ENCODE measurements around the gene ZBED4. TPM values are rescaled to one million over a fixed set of nuclear protein-coding genes. Genes with fewer than 3 reads are reported as not detected.

ZBED4 gene
- total and polyA plus RNA-seq, 4 donors, result 2.1 to 10.3 (median 4.8) TPM

DNA sequence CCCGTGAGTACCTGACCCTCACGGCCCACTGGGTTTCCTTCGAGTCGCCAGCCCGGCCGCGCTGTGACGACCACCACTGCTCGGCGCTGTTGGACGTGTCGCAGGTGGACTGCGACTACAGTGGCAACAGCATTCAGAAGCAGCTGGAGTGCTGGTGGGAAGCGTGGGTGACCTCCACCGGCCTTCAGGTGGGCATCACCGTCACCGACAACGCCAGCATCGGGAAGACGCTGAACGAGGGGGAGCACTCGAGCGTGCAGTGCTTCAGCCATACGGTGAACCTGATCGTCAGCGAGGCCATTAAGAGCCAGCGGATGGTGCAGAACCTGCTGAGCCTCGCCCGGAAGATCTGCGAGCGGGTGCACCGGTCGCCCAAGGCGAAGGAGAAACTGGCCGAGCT is 32.2 kb downstream of the ZBED4 start:
- H3K36me3 ChIP-seq (ENCODE audit: control insufficient read depth in 4 of 4, insufficient read depth in 3 of 4, low read depth in 1 of 4, low read length in 3 of 4), result peaks cover 4 to 36% (median 20%) of the 10 kb centered on the region in 4 donors
- no peaks in the 10 kb centered on the region for H3K27me3 ChIP-seq (ENCODE audit: control insufficient read depth in 4 of 4, insufficient read depth in 4 of 4, low read length in 3 of 4)
- H3K9me3 ChIP-seq (ENCODE audit: control insufficient read depth in 4 of 4, low read length in 3 of 4), result no peaks in the 10 kb centered on the region
- H3K4me3 ChIP-seq (ENCODE audit: low read depth in 1 of 3, low read length in 3 of 3), result peak overlapping the region in 1 of 3 donors; percentile 9
- no peak for DNase-seq (ENCODE audit: low spot score)
- WGBS, result 98% methylated on average over 35 of the region's 35 CpGs
- H3K9ac ChIP-seq (ENCODE audit: low read depth in 1 of 2, low read length in 2 of 2), result no peak overlapping the region
- no peak overlapping the region for H3K27ac ChIP-seq (ENCODE audit: low read depth in 1 of 2, low read length in 2 of 2)
- H3K4me1 ChIP-seq (ENCODE audit: control insufficient read depth in 4 of 4, insufficient read depth in 4 of 4, low read length in 3 of 4), result no peaks in the 10 kb centered on the region
- TF ChIP-seq, protein P1, sequence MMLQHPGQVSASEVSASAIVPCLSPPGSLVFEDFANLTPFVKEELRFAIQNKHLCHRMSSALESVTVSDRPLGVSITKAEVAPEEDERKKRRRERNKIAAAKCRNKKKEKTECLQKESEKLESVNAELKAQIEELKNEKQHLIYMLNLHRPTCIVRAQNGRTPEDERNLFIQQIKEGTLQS (IDR thresholded peaks at IDR 0.05), result no peak
- no peak for TF ChIP-seq HNF4A (conservative IDR thresholded peaks at IDR 0.05)
- no peak for TF ChIP-seq NR2F2 (IDR thresholded peaks at IDR 0.05)
- TF ChIP-seq RAD21 (IDR thresholded peaks at IDR 0.05), result no peak
- TF ChIP-seq, protein P2, sequence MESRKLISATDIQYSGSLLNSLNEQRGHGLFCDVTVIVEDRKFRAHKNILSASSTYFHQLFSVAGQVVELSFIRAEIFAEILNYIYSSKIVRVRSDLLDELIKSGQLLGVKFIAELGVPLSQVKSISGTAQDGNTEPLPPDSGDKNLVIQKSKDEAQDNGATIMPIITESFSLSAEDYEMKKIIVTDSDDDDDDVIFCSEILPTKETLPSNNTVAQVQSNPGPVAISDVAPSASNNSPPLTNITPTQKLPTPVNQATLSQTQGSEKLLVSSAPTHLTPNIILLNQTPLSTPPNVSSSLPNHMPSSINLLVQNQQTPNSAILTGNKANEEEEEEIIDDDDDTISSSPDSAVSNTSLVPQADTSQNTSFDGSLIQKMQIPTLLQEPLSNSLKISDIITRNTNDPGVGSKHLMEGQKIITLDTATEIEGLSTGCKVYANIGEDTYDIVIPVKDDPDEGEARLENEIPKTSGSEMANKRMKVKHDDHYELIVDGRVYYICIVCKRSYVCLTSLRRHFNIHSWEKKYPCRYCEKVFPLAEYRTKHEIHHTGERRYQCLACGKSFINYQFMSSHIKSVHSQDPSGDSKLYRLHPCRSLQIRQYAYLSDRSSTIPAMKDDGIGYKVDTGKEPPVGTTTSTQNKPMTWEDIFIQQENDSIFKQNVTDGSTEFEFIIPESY (IDR thresholded peaks at IDR 0.05), result no peak
- TF ChIP-seq GABPA (IDR thresholded peaks at IDR 0.05 in 1 of 2, conservative IDR thresholded peaks at IDR 0.05 in 1 of 2), result no peak
- TF ChIP-seq HNF4G (IDR thresholded peaks at IDR 0.05), result no peak
- no peak for TF ChIP-seq JUND (IDR thresholded peaks at IDR 0.05)
- TF ChIP-seq FOXA2 (IDR thresholded peaks at IDR 0.05), result no peak
- TF ChIP-seq EGR1 (IDR thresholded peaks at IDR 0.05; ENCODE audit: low read depth in 2 of 2), result no peak
- TF ChIP-seq, protein P3, sequence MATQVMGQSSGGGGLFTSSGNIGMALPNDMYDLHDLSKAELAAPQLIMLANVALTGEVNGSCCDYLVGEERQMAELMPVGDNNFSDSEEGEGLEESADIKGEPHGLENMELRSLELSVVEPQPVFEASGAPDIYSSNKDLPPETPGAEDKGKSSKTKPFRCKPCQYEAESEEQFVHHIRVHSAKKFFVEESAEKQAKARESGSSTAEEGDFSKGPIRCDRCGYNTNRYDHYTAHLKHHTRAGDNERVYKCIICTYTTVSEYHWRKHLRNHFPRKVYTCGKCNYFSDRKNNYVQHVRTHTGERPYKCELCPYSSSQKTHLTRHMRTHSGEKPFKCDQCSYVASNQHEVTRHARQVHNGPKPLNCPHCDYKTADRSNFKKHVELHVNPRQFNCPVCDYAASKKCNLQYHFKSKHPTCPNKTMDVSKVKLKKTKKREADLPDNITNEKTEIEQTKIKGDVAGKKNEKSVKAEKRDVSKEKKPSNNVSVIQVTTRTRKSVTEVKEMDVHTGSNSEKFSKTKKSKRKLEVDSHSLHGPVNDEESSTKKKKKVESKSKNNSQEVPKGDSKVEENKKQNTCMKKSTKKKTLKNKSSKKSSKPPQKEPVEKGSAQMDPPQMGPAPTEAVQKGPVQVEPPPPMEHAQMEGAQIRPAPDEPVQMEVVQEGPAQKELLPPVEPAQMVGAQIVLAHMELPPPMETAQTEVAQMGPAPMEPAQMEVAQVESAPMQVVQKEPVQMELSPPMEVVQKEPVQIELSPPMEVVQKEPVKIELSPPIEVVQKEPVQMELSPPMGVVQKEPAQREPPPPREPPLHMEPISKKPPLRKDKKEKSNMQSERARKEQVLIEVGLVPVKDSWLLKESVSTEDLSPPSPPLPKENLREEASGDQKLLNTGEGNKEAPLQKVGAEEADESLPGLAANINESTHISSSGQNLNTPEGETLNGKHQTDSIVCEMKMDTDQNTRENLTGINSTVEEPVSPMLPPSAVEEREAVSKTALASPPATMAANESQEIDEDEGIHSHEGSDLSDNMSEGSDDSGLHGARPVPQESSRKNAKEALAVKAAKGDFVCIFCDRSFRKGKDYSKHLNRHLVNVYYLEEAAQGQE (IDR thresholded peaks at IDR 0.05), result no peak
- no peak for TF ChIP-seq RXRA (IDR thresholded peaks at IDR 0.05)
- TF ChIP-seq, protein P4, sequence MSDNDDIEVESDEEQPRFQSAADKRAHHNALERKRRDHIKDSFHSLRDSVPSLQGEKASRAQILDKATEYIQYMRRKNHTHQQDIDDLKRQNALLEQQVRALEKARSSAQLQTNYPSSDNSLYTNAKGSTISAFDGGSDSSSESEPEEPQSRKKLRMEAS (IDR thresholded peaks at IDR 0.05), result no peak
- TF ChIP-seq, protein P5, sequence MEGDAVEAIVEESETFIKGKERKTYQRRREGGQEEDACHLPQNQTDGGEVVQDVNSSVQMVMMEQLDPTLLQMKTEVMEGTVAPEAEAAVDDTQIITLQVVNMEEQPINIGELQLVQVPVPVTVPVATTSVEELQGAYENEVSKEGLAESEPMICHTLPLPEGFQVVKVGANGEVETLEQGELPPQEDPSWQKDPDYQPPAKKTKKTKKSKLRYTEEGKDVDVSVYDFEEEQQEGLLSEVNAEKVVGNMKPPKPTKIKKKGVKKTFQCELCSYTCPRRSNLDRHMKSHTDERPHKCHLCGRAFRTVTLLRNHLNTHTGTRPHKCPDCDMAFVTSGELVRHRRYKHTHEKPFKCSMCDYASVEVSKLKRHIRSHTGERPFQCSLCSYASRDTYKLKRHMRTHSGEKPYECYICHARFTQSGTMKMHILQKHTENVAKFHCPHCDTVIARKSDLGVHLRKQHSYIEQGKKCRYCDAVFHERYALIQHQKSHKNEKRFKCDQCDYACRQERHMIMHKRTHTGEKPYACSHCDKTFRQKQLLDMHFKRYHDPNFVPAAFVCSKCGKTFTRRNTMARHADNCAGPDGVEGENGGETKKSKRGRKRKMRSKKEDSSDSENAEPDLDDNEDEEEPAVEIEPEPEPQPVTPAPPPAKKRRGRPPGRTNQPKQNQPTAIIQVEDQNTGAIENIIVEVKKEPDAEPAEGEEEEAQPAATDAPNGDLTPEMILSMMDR (IDR thresholded peaks at IDR 0.05; ENCODE audit: low read depth, low read length, missing input control), result no peak
- TF ChIP-seq YY1 (IDR thresholded peaks at IDR 0.05), result no peak
- TF ChIP-seq FOXA1 (IDR thresholded peaks at IDR 0.05), result no peak
- TF ChIP-seq SP1 (IDR thresholded peaks at IDR 0.05), result no peak
- no peak for TF ChIP-seq TAF1 (conservative IDR thresholded peaks at IDR 0.05)
